BJ (cell line): ENCODE data around the gene TGM1. TPM values are rescaled to one million over a fixed set of nuclear protein-coding genes. Genes with fewer than 3 reads are reported as not detected.
A peak's percentile ranks its signal among the peaks of the same experiment; 100 is the strongest.

ENCODE experiments used
- CTCF ChIA-PET: fragments of 350-600 bp; formaldehyde crosslinking; extraction: SDS; loops from one replicate; lab custom pipeline; 2021; ENCODE audit warnings: antibody characterized with exemption, inconsistent platforms; lab: Yijun Ruan, JAX
- POLR2A ChIA-PET: fragments of 300-600 bp; sonication (Branson Sonifier 250); formaldehyde crosslinking; extraction: SDS; loops from one replicate; lab custom pipeline; 2021; ENCODE audit warnings: antibody characterized with exemption; lab: Charles Lee
- DNase-seq: peaks from one replicate; pipeline ENCODE4 v3.0.0-alpha.2; 2011; ENCODE audit warnings: low read depth
- H3K27me3 ChIP-seq: 2 replicates; pipeline ENCODE4 v1.6.0; 2011; ENCODE audit warnings: low read length; ENCODE audit not compliant: control insufficient read depth, insufficient read depth
- H3K36me3 ChIP-seq: 2 replicates; pipeline ENCODE4 v1.5.1; 2011; ENCODE audit warnings: low read length; ENCODE audit not compliant: control insufficient read depth, insufficient read depth
- H3K4me3 ChIP-seq: 2 replicates; pipeline ENCODE4 v1.5.1; 2011; ENCODE audit warnings: low read depth, mild to moderate bottlenecking, control low read depth, low read length
- CTCF ChIP-seq: IDR thresholded peaks from 2 replicates; pipeline ENCODE4 v1.5.1; 2011; ENCODE audit warnings: low read depth, mild to moderate bottlenecking, control low read depth, inconsistent platforms, low read length, moderate library complexity; ENCODE audit not compliant: insufficient read depth
- polyA plus RNA-seq: library from polyadenylated mRNA; depleted of rRNA; stranded (reverse); fragments of >200 nt; gene quantifications from 2 replicates; pipeline ENCODE4 v1.2.3, GENCODE V29; 2011

Gene TGM1
- polyA plus RNA-seq, 1 experiment = 2.9 TPM

GRCh38 chr14:24309538-24310264, 46.7 kb upstream of the TGM1 start, which contains the start of gene LTB4R2:
LTB4R2 (plus strand) TSS chr14:24310140; CDS start chr14:24310665, 525 bp downstream.
- no peak for TF ChIP-seq CTCF
- Histone ChIP-seq H3K36me3 (peaks cover 12% of the 10 kb centered on the region), H3K27me3 (no peaks in the 10 kb centered on the region), H3K4me3 (peak within 1 kb of the TSS; percentile 25)
- ChIA-PET POLR2A (interaction anchor here (1.1 kb wide), 1 partner anchor 114 kb away, joined by 3 read pairs; the partner anchor contains the start of gene TM9SF1), CTCF (interaction anchor here (0.7 to 8.0 kb wide), 19 partner anchors 9 to 252 kb away, joined by 3 to 107 read pairs (median 7); partner anchors contain the start of genes CBLN3, DHRS1, KHNYN and NOP9)
- no peak for DNase-seq

- no peak for DNase-seq
- H3K4me3 ChIP-seq = no peak overlapping the region
- ChIA-PET POLR2A (interaction anchor here (1.0 to 1.1 kb wide), 2 partner anchors 113 to 123 kb away, joined by 3 read pairs; partner anchors contain the start of gene TM9SF1), CTCF (interaction anchor here (0.6 to 8.0 kb wide), 36 partner anchors 8 to 258 kb away, joined by 3 to 107 read pairs (median 4); partner anchors contain the start of genes DHRS1, MDP1, NOP9 and PSME1)
- H3K27me3 ChIP-seq = no peaks in the 10 kb centered on the region
- TF ChIP-seq CTCF = no peak
- peaks cover 17% of the 10 kb centered on the region for H3K36me3 ChIP-seq
Measured at GRCh38 chr14:24308342-24309124, 45.6 kb upstream of the TGM1 start.

GRCh38 chr14:24307575-24308341, 44.8 kb upstream of the TGM1 start, which contains the start of gene CIDEB:
CIDEB (minus strand) TSS chr14:24307977; CDS start chr14:24307858, 119 bp downstream.
- ChIA-PET CTCF (interaction anchor here (0.6 to 8.0 kb wide), 41 partner anchors 9 to 257 kb away, joined by 3 to 107 read pairs (median 4); partner anchors contain the start of genes DHRS1, MDP1, NOP9 and PSME1), POLR2A (interaction anchor here (1.0 kb wide), 1 partner anchor 124 kb away, joined by 3 read pairs; no protein-coding TSS in a partner anchor)
- Histone ChIP-seq H3K27me3 (no peaks in the 10 kb centered on the region), H3K36me3 (peaks cover 22% of the 10 kb centered on the region), H3K4me3 (no peak within 1 kb of the TSS)
- no peak for DNase-seq
- peak; percentile 96 for TF ChIP-seq CTCF

- Histone ChIP-seq H3K4me3 (no peak overlapping the region), H3K27me3 (no peaks in the 10 kb centered on the region), H3K36me3 (peaks cover 25% of the 10 kb centered on the region)
- no peak for TF ChIP-seq CTCF
- no peak for DNase-seq
- ChIA-PET CTCF (interaction anchor here (0.8 to 8.0 kb wide), 23 partner anchors 9 to 134 kb away, joined by 3 to 107 read pairs (median 6); partner anchors contain the start of genes DHRS1, NOP9, RABGGTA and TINF2), POLR2A (no interaction called here)
Measured at GRCh38 chr14:24307156-24307574, 44.2 kb upstream of the TGM1 start.
